A673 (cell line): Measurements from ENCODE around the gene AKAP5. TPM values are rescaled to one million over a fixed set of nuclear protein-coding genes. Genes with fewer than 3 reads are reported as not detected.

Experiments used
- BruUV-seq: library from RNA; stranded (reverse); fragments of 400-500 nt; replicated peaks from 2 replicates; lab custom pipeline; 2021; lab: Mats Ljungman, UMichigan
- CTCF ChIA-PET: fragments of 300-600 bp; sonication (Branson Sonifier 250); formaldehyde crosslinking; loops from one replicate; lab custom pipeline; 2022; ENCODE audit warnings: antibody characterized with exemption; lab: Charles Lee
- POLR2A ChIA-PET: fragments of 300-600 bp; sonication (Branson Sonifier 250); formaldehyde crosslinking; loops from one replicate; lab custom pipeline; 2022; ENCODE audit warnings: antibody characterized with exemption; ENCODE audit not compliant: low non-redundant PET; lab: Charles Lee
- DNase-seq: peaks from one replicate; pipeline ENCODE4 v3.0.0-alpha.2; 2015; ENCODE audit warnings: low spot score
- H3K27ac ChIP-seq: fragments of 200-600 bp; sonication (generic); 2 replicates; pipeline ENCODE4 v1.5.1; 2016; ENCODE audit warnings: mixed run types, low read depth, mild to moderate bottlenecking, mixed read lengths, antibody characterized with exemption, low read length; ENCODE audit not compliant: poor library complexity, severe bottlenecking
- H3K27me3 ChIP-seq: fragments of 200-600 bp; sonication (generic); replicated peaks from 2 replicates; pipeline ENCODE4 v1.6.1; 2017; ENCODE audit warnings: mixed run types, low read depth, mild to moderate bottlenecking, mixed read lengths, antibody characterized with exemption, low read length; ENCODE audit not compliant: insufficient read depth, poor library complexity
- H3K36me3 ChIP-seq: fragments of 200-600 bp; sonication (generic); 2 replicates; pipeline ENCODE4 v1.6.1; 2016; ENCODE audit warnings: mixed run types, mild to moderate bottlenecking, mixed read lengths, antibody characterized with exemption, low read length; ENCODE audit not compliant: insufficient read depth, poor library complexity, severe bottlenecking
- H3K4me1 ChIP-seq: fragments of 200-600 bp; sonication (generic); 2 replicates; pipeline ENCODE4 v1.6.1; 2017; ENCODE audit warnings: mixed run types, mild to moderate bottlenecking, mixed read lengths, antibody characterized with exemption, low read length; ENCODE audit not compliant: insufficient read depth, poor library complexity, severe bottlenecking
- H3K4me3 ChIP-seq: fragments of 200-600 bp; sonication (generic); 2 replicates; pipeline ENCODE4 v1.5.1; 2016; ENCODE audit warnings: low read depth, mixed run types, mild to moderate bottlenecking, mixed read lengths, low read length; ENCODE audit not compliant: poor library complexity, severe bottlenecking
- H3K9me3 ChIP-seq: fragments of 200-600 bp; sonication (generic); 2 replicates; pipeline ENCODE4 v1.6.1; 2016; ENCODE audit warnings: mixed run types, low read depth, mild to moderate bottlenecking, mixed read lengths, antibody characterized with exemption, low read length; ENCODE audit not compliant: poor library complexity, severe bottlenecking
- CTCF ChIP-seq: fragments of 300-800, 200-600 bp; sonication (generic); conservative IDR thresholded peaks from 2 replicates; pipeline ENCODE4 v1.5.1; 2017; ENCODE audit warnings: low read depth, mild to moderate bottlenecking, antibody characterized with exemption, low read length, moderate library complexity, mixed read lengths
- EZH2 ChIP-seq: fragments of 200-600 bp; sonication (generic); IDR thresholded peaks from 2 replicates; pipeline ENCODE4 v1.6.1; 2017; ENCODE audit warnings: borderline replicate concordance, low read depth, mild to moderate bottlenecking, mixed read lengths, antibody characterized with exemption, low read length; ENCODE audit not compliant: poor library complexity, severe bottlenecking
- intact Hi-C: fragments of 100-400 bp; cut with micrococcal nuclease; formaldehyde crosslinking; loops from one replicate; pipeline ENCODE4 v1.10.0; 2022; ENCODE audit not compliant: unreplicated experiment
- total RNA-seq: library from RNA; stranded (reverse); gene quantifications from 2 replicates; pipeline ENCODE4 v1.2.3, GENCODE V29; 2021

Gene AKAP5
- total RNA-seq, 1 experiment from 2014 or later, result 2.6 TPM

GRCh38 chr14:64464651-64465050 lies 648 bp upstream of the AKAP5 start:
- CTCF ChIA-PET, result no interaction called here
- Histone ChIP-seq H3K27ac (no peak overlapping the region), H3K36me3 (peaks cover 6% of the 10 kb centered on the region), H3K4me3 (peak overlapping the region; percentile 71), H3K27me3 (no peaks in the 10 kb centered on the region), H3K9me3 (no peaks in the 10 kb centered on the region), H3K4me1 (peaks cover 7% of the 10 kb centered on the region)
- TF ChIP-seq CTCF (no peak), EZH2 (no peak)
- DNase-seq, result no peak
- POLR2A ChIA-PET, result no interaction called here
- BruUV-seq, result no TSS peak
- intact Hi-C loops, result no loop called here

GRCh38 chr14:64465831-64466554 lies 694 bp downstream of the AKAP5 start:
- Histone ChIP-seq H3K4me1 (peaks cover 7% of the 10 kb centered on the region), H3K4me3 (peak overlapping the region; percentile 71), H3K27ac (peak overlapping the region; percentile 50), H3K36me3 (no peaks in the 10 kb centered on the region), H3K9me3 (no peaks in the 10 kb centered on the region), H3K27me3 (no peaks in the 10 kb centered on the region)
- DNase-seq, result peak; percentile 73
- ChIA-PET POLR2A (interaction anchor here (0.6 kb wide), 1 partner anchor 56 kb away, joined by 3 read pairs; no protein-coding TSS in a partner anchor), CTCF (interaction anchor here (1.0 kb wide), 1 partner anchor 24 kb away, joined by 3 read pairs; no protein-coding TSS in a partner anchor)
- intact Hi-C loops, result no loop called here
- TF ChIP-seq EZH2 (no peak), CTCF (no peak)
- TSS peak; percentile 10 for BruUV-seq

GRCh38 chr14:64467101-64467500 lies 1.8 kb downstream of the AKAP5 start:
- CTCF ChIA-PET, result no interaction called here
- POLR2A ChIA-PET, result no interaction called here
- H3K27me3 ChIP-seq, result no peaks in the 10 kb centered on the region
- H3K4me1 ChIP-seq, result peaks cover 7% of the 10 kb centered on the region
- H3K9me3 ChIP-seq, result no peaks in the 10 kb centered on the region
- DNase-seq, result no peak
- BruUV-seq, result no TSS peak
- TF ChIP-seq CTCF (no peak), EZH2 (no peak)
- no peaks in the 10 kb centered on the region for H3K36me3 ChIP-seq
- intact Hi-C loops, result no loop called here
- H3K4me3 ChIP-seq, result no peak overlapping the region
- H3K27ac ChIP-seq, result no peak overlapping the region
